ENCODE measurements around the gene SAPCD2. TPM values are rescaled to one million over a fixed set of nuclear protein-coding genes. Genes with fewer than 3 reads are reported as not detected.

Gene SAPCD2
- polyA plus RNA-seq, 3 donors, result 0.03 to 3.1 (median 1.7) TPM

GRCh38 chr9:137035507-137035834 lies 34.9 kb downstream of the SAPCD2 start:
- Mint-ChIP-seq H3K27ac (peak overlapping the region in 1 of 7 donors; percentile 53), H3K4me1 (peaks cover 35% of the 10 kb centered on the region), H3K4me3 (peak overlapping the region; percentile 56 to 64), H3K36me3 (peaks cover 5 to 30% of the 10 kb centered on the region in 2 donors), H3K9me3 (no peaks in the 10 kb centered on the region), H3K27me3 (ENCODE audit: low read depth in 3 of 3) (peaks cover 0 to 1% (median 0%) of the 10 kb centered on the region in 3 donors)
- H2AFZ ChIP-seq (ENCODE audit: insufficient read depth, low read depth, low read length, poor library complexity, severe bottlenecking), result no peak overlapping the region
- H3K79me2 ChIP-seq (ENCODE audit: insufficient read depth, low read length), result peaks cover 54% of the 10 kb centered on the region
- H4K20me1 ChIP-seq (ENCODE audit: insufficient read depth, low read length), result peaks cover 52% of the 10 kb centered on the region
- intact Hi-C loops (cut with micrococcal nuclease), result loop anchor here in 1 of 2 donors (10.0 kb wide), 1 partner anchor 91 kb away; the partner anchor contains the start of genes C8G and FBXW5
- no CpG with 5 or more reads among the region's 9 CpGs for WGBS (ENCODE audit: insufficient coverage)
- peaks cover 15 to 22% of the 10 kb centered on the region in 2 donors for H3K36me3 ChIP-seq (replicated peaks in 1 of 2; ENCODE audit: control insufficient read depth in 1 of 2, insufficient read depth in 2 of 2, low read length in 2 of 2)
- no peak for DNase-seq
- no peaks in the 10 kb centered on the region for H3K9me3 ChIP-seq (replicated peaks in 1 of 2; ENCODE audit: control insufficient read depth in 1 of 2, insufficient read depth in 1 of 2, low read length in 2 of 2)
- TF ChIP-seq CTCF (IDR thresholded peaks at IDR 0.05), result peak; percentile 60
- no peaks in the 10 kb centered on the region for H3K27me3 ChIP-seq (ENCODE audit: control insufficient read depth in 2 of 2, insufficient read depth in 2 of 2, low read length in 2 of 2)
- H3K4me1 ChIP-seq (ENCODE audit: control insufficient read depth in 1 of 2, insufficient read depth in 2 of 2, low read length in 2 of 2), result peaks cover 41 to 54% of the 10 kb centered on the region in 2 donors
- H3K4me3 ChIP-seq (replicated peaks in 1 of 3; ENCODE audit: low read depth in 2 of 3, low read length in 3 of 3), result peak overlapping the region in 1 of 3 experiments; percentile 74
- H3K27ac ChIP-seq (ENCODE audit: low read depth in 1 of 2, low read length in 2 of 2), result peak overlapping the region in 1 of 2 donors; percentile 71
- peak overlapping the region; percentile 1 for H3K9ac ChIP-seq (ENCODE audit: insufficient read depth, low read length, poor library complexity, severe bottlenecking)
- peak overlapping the region; percentile 98 for H3K4me2 ChIP-seq (replicated peaks; ENCODE audit: extremely low read depth, low read length, poor library complexity, severe bottlenecking)

- Histone ChIP-seq H3K9me3 (replicated peaks in 1 of 2; ENCODE audit: control insufficient read depth in 1 of 2, insufficient read depth in 1 of 2, low read length in 2 of 2) (no peaks in the 10 kb centered on the region), H3K4me2 (replicated peaks; ENCODE audit: extremely low read depth, low read length, poor library complexity, severe bottlenecking) (peak overlapping the region; percentile 98), H3K4me1 (ENCODE audit: control insufficient read depth in 1 of 2, insufficient read depth in 2 of 2, low read length in 2 of 2) (peaks cover 47 to 59% of the 10 kb centered on the region in 2 donors), H4K20me1 (ENCODE audit: insufficient read depth, low read length) (peaks cover 52% of the 10 kb centered on the region), H3K36me3 (replicated peaks in 1 of 2; ENCODE audit: control insufficient read depth in 1 of 2, insufficient read depth in 2 of 2, low read length in 2 of 2) (peaks cover 15 to 22% of the 10 kb centered on the region in 2 donors), H2AFZ (ENCODE audit: insufficient read depth, low read depth, low read length, poor library complexity, severe bottlenecking) (peak overlapping the region; percentile 29), H3K9ac (ENCODE audit: insufficient read depth, low read length, poor library complexity, severe bottlenecking) (peak overlapping the region; percentile 1), H3K79me2 (ENCODE audit: insufficient read depth, low read length) (peaks cover 60% of the 10 kb centered on the region), H3K27ac (ENCODE audit: low read depth in 1 of 2, low read length in 2 of 2) (peak overlapping the region; percentile 71 to 83), H3K27me3 (ENCODE audit: control insufficient read depth in 2 of 2, insufficient read depth in 2 of 2, low read length in 2 of 2) (no peaks in the 10 kb centered on the region), H3K4me3 (replicated peaks in 1 of 3; ENCODE audit: low read depth in 2 of 3, low read length in 3 of 3) (peak overlapping the region; percentile 0 to 74 (median 29))
- H3K9me3 Mint-ChIP-seq, result no peaks in the 10 kb centered on the region
- H3K36me3 Mint-ChIP-seq, result peaks cover 5 to 30% of the 10 kb centered on the region in 2 donors
- TF ChIP-seq CTCF (IDR thresholded peaks at IDR 0.05), result peak; percentile 90
- intact Hi-C loops (cut with micrococcal nuclease), result loop anchor here (1.0 to 10.0 kb wide), 7 partner anchors 32 to 248 kb away; partner anchors contain the start of genes AJM1 (in 1 of the 2), C8G (in 1 of the 2), CLIC3 (in 1 of the 2) and FBXW5 (in 1 of the 2)
- H3K27ac Mint-ChIP-seq, result peak overlapping the region; percentile 86 to 92 (median 90)
- 0% methylated on average over 14 of the region's 24 CpGs for WGBS (ENCODE audit: insufficient coverage)
- H3K4me3 Mint-ChIP-seq, result peak overlapping the region; percentile 78 to 89
- H3K4me1 Mint-ChIP-seq, result peaks cover 38% of the 10 kb centered on the region
- H3K27me3 Mint-ChIP-seq (ENCODE audit: low read depth in 3 of 3), result no peaks in the 10 kb centered on the region
- DNase-seq, result peak; percentile 78 to 84 (median 84)
Observed at GRCh38 chr9:137034709-137035506, 35.4 kb downstream of the SAPCD2 start.

Data from CD14-positive monocyte (primary cell).